Thyroid gland (tissue), 4 donors: ENCODE results near the gene ZNF469. TPM values are rescaled to one million over a fixed set of nuclear protein-coding genes. Genes with fewer than 3 reads are reported as not detected.

Source experiments
- DNase-seq, 2 donors: peaks; one replicate each; pipeline ENCODE4 v3.0.0-alpha.2; 2019
- H3K27ac ChIP-seq, 3 donors: fragments of 200-600 bp; sonication (generic); 1 replicate in 2 of 3; 2 replicates in 1 of 3; pipeline ENCODE4 v1.5.1; 2016 to 2019; ENCODE audit warnings: mild to moderate bottlenecking in 1 of 3, moderate library complexity in 1 of 3
- H3K27me3 ChIP-seq: fragments of 200-600 bp; sonication (generic); one replicate; pipeline ENCODE4 v1.5.1; 2019
- H3K36me3 ChIP-seq, 2 donors: fragments of 200-600 bp; sonication (generic); one replicate each; pipeline ENCODE4 v1.5.1; 2016 to 2019
- H3K4me1 ChIP-seq, 2 donors: fragments of 200-600 bp; sonication (generic); one replicate each; pipeline ENCODE4 v1.5.1; 2017 to 2019
- H3K4me3 ChIP-seq, 3 donors: fragments of 200-600 bp; sonication (generic); replicated peaks in 1 of 3; 1 replicate in 2 of 3; 2 replicates in 1 of 3; pipeline ENCODE4 v1.5.1; 2016; ENCODE audit warnings: mild to moderate bottlenecking in 1 of 3
- H3K9me3 ChIP-seq: fragments of 200-600 bp; sonication (generic); one replicate; pipeline ENCODE4 v1.5.1; 2017
- CTCF ChIP-seq, 6 experiments: fragments of 200-600 bp in 3 of 6; fragments of 450-650 bp in 3 of 6; sonication (generic) in 3 of 6; IDR thresholded peaks; one replicate each; pipeline ENCODE4 v1.5.1; 2016 to 2019; ENCODE audit warnings: antibody characterized with exemption in 6 of 6, mild to moderate bottlenecking in 2 of 6, inconsistent platforms in 1 of 6, moderate library complexity in 1 of 6
- POLR2A ChIP-seq, 2 donors: fragments of 450-650 bp; IDR thresholded peaks; one replicate each; pipeline ENCODE4 v1.6.1; 2017; ENCODE audit warnings: antibody characterized with exemption in 2 of 2, mild to moderate bottlenecking in 2 of 2, moderate library complexity in 1 of 2
- WGBS, 2 donors: methylation state at CpG; one replicate each; pipeline ENCODE4 v1.1.5; 2017; 5-methylcytosine and 5-hydroxymethylcytosine counted together
- intact Hi-C: fragments of 100-400 bp; cut with DNase I; formaldehyde crosslinking; loops from one replicate; pipeline ENCODE4 v1.15.1; 2023
- total RNA-seq, 4 donors: library from RNA; depleted of rRNA; stranded (reverse); fragments of >200 nt; gene quantifications; one replicate each; pipeline ENCODE4 v1.2.3, GENCODE V29; 2016

ZNF469 gene
- total RNA-seq, 4 donors from 2014 or later = 0.22 to 0.96 (median 0.32) TPM

GRCh38 chr16:88413231-88413630 is 30.5 kb downstream of the ZNF469 start:
- Histone ChIP-seq H3K4me1 (no peaks in the 10 kb centered on the region), H3K27me3 (no peaks in the 10 kb centered on the region), H3K27ac (no peak overlapping the region), H3K9me3 (no peaks in the 10 kb centered on the region), H3K4me3 (no peak overlapping the region), H3K36me3 (no peaks in the 10 kb centered on the region)
- intact Hi-C loops = no loop called here
- WGBS, 2 donors = 86% methylated on average over 7 to 11 of the region's 12 CpGs
- TF ChIP-seq CTCF (IDR thresholded peaks at IDR 0.05) (no peak), POLR2A (IDR thresholded peaks at IDR 0.05) (no peak)
- DNase-seq = no peak

GRCh38 chr16:88413631-88414030 is 30.9 kb downstream of the ZNF469 start:
- Histone ChIP-seq H3K4me1 (no peaks in the 10 kb centered on the region), H3K27me3 (no peaks in the 10 kb centered on the region), H3K9me3 (no peaks in the 10 kb centered on the region), H3K4me3 (no peak overlapping the region), H3K27ac (no peak overlapping the region), H3K36me3 (no peaks in the 10 kb centered on the region)
- no peak for DNase-seq
- intact Hi-C loops = no loop called here
- TF ChIP-seq POLR2A (IDR thresholded peaks at IDR 0.05) (no peak), CTCF (IDR thresholded peaks at IDR 0.05) (no peak)
- 92% methylated on average over 8 of the region's 12 CpGs; no CpG with 5 or more reads in 1 of the 2 donors for WGBS, 2 donors

- Histone ChIP-seq H3K36me3 (no peaks in the 10 kb centered on the region), H3K27me3 (no peaks in the 10 kb centered on the region), H3K4me1 (no peaks in the 10 kb centered on the region), H3K4me3 (no peak overlapping the region), H3K9me3 (no peaks in the 10 kb centered on the region), H3K27ac (no peak overlapping the region)
- 89 to 91% methylated on average over 12 to 14 of the region's 34 CpGs for WGBS, 2 donors
- TF ChIP-seq CTCF (IDR thresholded peaks at IDR 0.05) (no peak), POLR2A (IDR thresholded peaks at IDR 0.05) (no peak)
- intact Hi-C loops = no loop called here
- DNase-seq = no peak
Measured at GRCh38 chr16:88414521-88415380, 32.0 kb downstream of the ZNF469 start.

- DNase-seq = no peak
- TF ChIP-seq CTCF (IDR thresholded peaks at IDR 0.05) = no peak
- TF ChIP-seq POLR2A (IDR thresholded peaks at IDR 0.05) = no peak
Measured at GRCh38 chr16:88415381-88415705, 32.6 kb downstream of the ZNF469 start.

GRCh38 chr16:88415713-88416323 is 33.1 kb downstream of the ZNF469 start:
- Histone ChIP-seq H3K4me1 (no peaks in the 10 kb centered on the region), H3K27me3 (no peaks in the 10 kb centered on the region), H3K36me3 (no peaks in the 10 kb centered on the region), H3K27ac (no peak overlapping the region), H3K9me3 (no peaks in the 10 kb centered on the region), H3K4me3 (no peak overlapping the region)
- no peak for TF ChIP-seq CTCF (IDR thresholded peaks at IDR 0.05)
- no peak for TF ChIP-seq POLR2A (IDR thresholded peaks at IDR 0.05)
- intact Hi-C loops = no loop called here
- DNase-seq = no peak
- 76 to 79% methylated on average over 24 to 25 of the region's 29 CpGs for WGBS, 2 donors

More at GRCh38 chr16:88415381-88415705, 32.6 kb downstream of the ZNF469 start:
- Histone ChIP-seq H3K4me3 (no peak overlapping the region), H3K27ac (no peak overlapping the region), H3K36me3 (no peaks in the 10 kb centered on the region), H3K4me1 (no peaks in the 10 kb centered on the region), H3K9me3 (no peaks in the 10 kb centered on the region), H3K27me3 (no peaks in the 10 kb centered on the region)
- intact Hi-C loops = no loop called here
- WGBS, 2 donors = 87% methylated on average over 5 of the region's 5 CpGs; no CpG with 5 or more reads in 1 of the 2 donors
